OCI-LY7 (cell line): ENCODE results near the gene B4GALT6. TPM values are rescaled to one million over a fixed set of nuclear protein-coding genes. Genes with fewer than 3 reads are reported as not detected.

Source experiments
- BruUV-seq: library from RNA; stranded (reverse); fragments of 400-500 nt; replicated peaks from 2 replicates; lab custom pipeline; 2021; lab: Mats Ljungman, UMichigan
- CTCF ChIA-PET: fragments of 300-600 bp; sonication (Branson Sonifier 250); formaldehyde crosslinking; loops from one replicate; lab custom pipeline; 2022; ENCODE audit warnings: antibody characterized with exemption; ENCODE audit not compliant: unreplicated experiment; lab: Charles Lee
- POLR2A ChIA-PET: fragments of 300-600 bp; sonication (Branson Sonifier 250); formaldehyde crosslinking; loops from one replicate; lab custom pipeline; 2022; ENCODE audit warnings: antibody characterized with exemption; lab: Charles Lee
- DNase-seq: peaks from one replicate; pipeline ENCODE4 v3.0.0-alpha.2; 2015; ENCODE audit warnings: low spot score
- H2AFZ ChIP-seq: fragments of 200-600 bp; sonication (generic), shearing (Covaris generic); 2 replicates; pipeline ENCODE4 v1.6.1; 2014; ENCODE audit warnings: mild to moderate bottlenecking, antibody characterized with exemption, low read length, moderate library complexity
- H3K27ac ChIP-seq: fragments of 200-600 bp; sonication (generic); 2 replicates; pipeline ENCODE4 v1.5.1; 2014; ENCODE audit warnings: mixed run types, low read depth, mild to moderate bottlenecking, moderate library complexity, low read length, inconsistent platforms; ENCODE audit not compliant: poor library complexity, severe bottlenecking
- H3K36me3 ChIP-seq: fragments of 200-600 bp; sonication (generic); 2 replicates; pipeline ENCODE4 v1.6.1; 2014; ENCODE audit warnings: mild to moderate bottlenecking, antibody characterized with exemption, low read length, moderate library complexity, mixed read lengths; ENCODE audit not compliant: insufficient read depth
- H3K4me1 ChIP-seq: fragments of 200-600 bp; sonication (generic); 2 replicates; pipeline ENCODE4 v1.5.1; 2014; ENCODE audit warnings: mild to moderate bottlenecking, low read length; ENCODE audit not compliant: insufficient read depth, poor library complexity, severe bottlenecking
- H3K4me2 ChIP-seq: fragments of 200-600 bp; sonication (generic); 2 replicates; pipeline ENCODE4 v1.6.1; 2014; ENCODE audit warnings: mild to moderate bottlenecking, low read length
- H3K4me3 ChIP-seq: fragments of 200-600 bp; sonication (generic); 2 replicates; pipeline ENCODE4 v1.5.1; 2014; ENCODE audit warnings: mild to moderate bottlenecking, low read depth, low read length; ENCODE audit not compliant: poor library complexity, severe bottlenecking
- H3K79me2 ChIP-seq: fragments of 200-600 bp; sonication (generic); 2 replicates; pipeline ENCODE4 v1.6.1; 2016; ENCODE audit warnings: low read depth, mild to moderate bottlenecking, low read length, moderate library complexity, mixed read lengths; ENCODE audit not compliant: insufficient read depth
- H3K9me2 ChIP-seq: fragments of 200-600 bp; sonication (generic); 2 replicates; pipeline ENCODE4 v1.6.1; 2016; ENCODE audit warnings: mild to moderate bottlenecking, low read length, mixed read lengths; ENCODE audit not compliant: insufficient read depth
- H3K9me3 ChIP-seq: fragments of 200-600 bp; sonication (generic); 2 replicates; pipeline ENCODE4 v1.6.1; 2014; ENCODE audit warnings: mild to moderate bottlenecking, mixed run types, low read length, mixed read lengths
- H4K20me1 ChIP-seq: fragments of 200-600 bp; sonication (generic); 2 replicates; pipeline ENCODE4 v1.6.1; 2014; ENCODE audit warnings: mild to moderate bottlenecking, antibody characterized with exemption, low read length, moderate library complexity, mixed read lengths; ENCODE audit not compliant: insufficient read depth
- EZH2phosphoT487 ChIP-seq: fragments of 200-600 bp; sonication (generic); IDR thresholded peaks from 2 replicates; pipeline ENCODE4 v1.6.1; 2018; ENCODE audit warnings: low read depth, borderline replicate concordance, mild to moderate bottlenecking, mixed run types, antibody characterized with exemption, low read length, moderate library complexity, mixed read lengths
- intact Hi-C: fragments of 100-400 bp; cut with micrococcal nuclease; formaldehyde crosslinking; loops from one replicate; pipeline ENCODE4 v1.10.0; 2022; ENCODE audit not compliant: unreplicated experiment
- total RNA-seq, 2 experiments: library from RNA; depleted of rRNA in 1 of 2; stranded (reverse); fragments of >200 nt in 1 of 2; shearing (Covaris generic) in 1 of 2; gene quantifications; 2 replicates each; pipeline ENCODE4 v1.2.3, GENCODE V29; 2014 to 2022
- TF ChIP-seq, protein P1 (sequence below): fragments of 200-600 bp; sonication (generic); conservative IDR thresholded peaks from 2 replicates; pipeline ENCODE4 v1.5.1; 2014; ENCODE audit warnings: mild to moderate bottlenecking, antibody characterized with exemption, low read length, moderate library complexity, mixed read lengths

The B4GALT6 gene
- total RNA-seq, 2 experiments from 2014 or later = 5.5 to 22.8 TPM

DNA sequence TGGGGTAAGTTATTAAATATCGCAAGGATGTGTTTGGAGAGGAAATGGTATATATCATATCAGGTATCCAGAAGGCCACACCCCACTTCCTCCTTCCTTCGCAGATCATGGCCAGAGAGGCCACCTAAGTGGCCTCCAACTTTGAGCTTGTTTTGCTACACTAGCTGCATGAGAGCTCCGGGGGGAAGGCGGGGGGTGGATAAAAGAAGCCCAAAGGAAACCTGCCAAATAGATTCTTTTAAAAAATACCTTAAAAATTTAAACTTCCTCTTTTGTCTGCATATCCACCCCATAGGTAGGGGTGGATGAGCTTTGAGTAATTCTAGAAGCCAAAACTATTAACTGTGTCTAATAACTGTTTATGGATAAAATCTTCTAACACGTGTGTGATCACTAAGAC lies 98.4 kb downstream of the B4GALT6 start:
- Histone ChIP-seq H4K20me1 (no peaks in the 10 kb centered on the region), H3K9me3 (no peaks in the 10 kb centered on the region), H3K4me3 (no peak overlapping the region), H3K36me3 (no peaks in the 10 kb centered on the region), H3K4me1 (peaks cover 21% of the 10 kb centered on the region), H2AFZ (no peak overlapping the region), H3K27ac (no peak overlapping the region), H3K9me2 (no peaks in the 10 kb centered on the region), H3K79me2 (no peaks in the 10 kb centered on the region), H3K4me2 (no peak overlapping the region)
- ChIA-PET POLR2A (interaction anchor here (0.6 to 0.7 kb wide), 2 partner anchors 17 to 34 kb away, joined by 3 read pairs; no protein-coding TSS in a partner anchor), CTCF (no interaction called here)
- no peak for TF ChIP-seq EZH2phosphoT487
- TF ChIP-seq, protein P1, sequence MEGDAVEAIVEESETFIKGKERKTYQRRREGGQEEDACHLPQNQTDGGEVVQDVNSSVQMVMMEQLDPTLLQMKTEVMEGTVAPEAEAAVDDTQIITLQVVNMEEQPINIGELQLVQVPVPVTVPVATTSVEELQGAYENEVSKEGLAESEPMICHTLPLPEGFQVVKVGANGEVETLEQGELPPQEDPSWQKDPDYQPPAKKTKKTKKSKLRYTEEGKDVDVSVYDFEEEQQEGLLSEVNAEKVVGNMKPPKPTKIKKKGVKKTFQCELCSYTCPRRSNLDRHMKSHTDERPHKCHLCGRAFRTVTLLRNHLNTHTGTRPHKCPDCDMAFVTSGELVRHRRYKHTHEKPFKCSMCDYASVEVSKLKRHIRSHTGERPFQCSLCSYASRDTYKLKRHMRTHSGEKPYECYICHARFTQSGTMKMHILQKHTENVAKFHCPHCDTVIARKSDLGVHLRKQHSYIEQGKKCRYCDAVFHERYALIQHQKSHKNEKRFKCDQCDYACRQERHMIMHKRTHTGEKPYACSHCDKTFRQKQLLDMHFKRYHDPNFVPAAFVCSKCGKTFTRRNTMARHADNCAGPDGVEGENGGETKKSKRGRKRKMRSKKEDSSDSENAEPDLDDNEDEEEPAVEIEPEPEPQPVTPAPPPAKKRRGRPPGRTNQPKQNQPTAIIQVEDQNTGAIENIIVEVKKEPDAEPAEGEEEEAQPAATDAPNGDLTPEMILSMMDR = no peak
- DNase-seq = no peak
- intact Hi-C loops = loop anchor here (5.0 kb wide), 1 partner anchor 51 kb away; no protein-coding TSS in a partner anchor
- no TSS peak for BruUV-seq

DNA sequence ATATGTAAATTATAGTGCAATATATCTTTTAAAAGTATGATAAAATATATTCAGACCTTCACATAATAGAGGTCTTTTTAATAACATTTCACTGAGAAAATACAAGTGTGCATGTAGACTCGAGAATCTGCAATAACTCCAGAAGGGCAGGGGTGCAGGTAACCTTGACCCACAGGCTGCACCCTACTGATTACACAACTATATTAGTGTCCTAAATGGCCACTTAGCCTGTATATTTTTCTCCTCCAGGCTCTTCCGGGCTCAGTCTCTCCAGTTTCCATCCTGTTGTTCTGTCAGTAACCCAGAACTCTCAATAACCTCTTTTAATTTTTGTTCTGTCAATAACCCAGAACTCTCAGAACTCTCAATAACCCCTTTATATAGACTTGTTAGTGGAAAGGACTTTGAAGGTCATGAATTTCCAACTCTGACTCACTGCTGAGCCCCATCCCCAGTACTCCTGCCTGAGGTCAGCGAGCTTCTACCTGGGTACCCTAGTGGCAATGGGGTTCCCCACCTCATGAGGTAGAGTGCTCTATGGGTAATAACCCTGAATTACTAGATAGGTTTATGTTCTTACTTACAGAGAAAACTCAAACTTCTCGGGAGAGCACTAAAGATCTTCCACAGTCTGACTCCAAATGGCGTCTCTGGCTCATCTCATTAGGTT lies 101.1 kb downstream of the B4GALT6 start:
- Histone ChIP-seq H4K20me1 (no peaks in the 10 kb centered on the region), H3K4me2 (no peak overlapping the region), H3K27ac (no peak overlapping the region), H2AFZ (no peak overlapping the region; the same call in 1 of the 2 replicates), H3K9me3 (peaks cover 6% of the 10 kb centered on the region; the same call in 1 of the 2 replicates), H3K9me2 (no peaks in the 10 kb centered on the region), H3K4me1 (peaks cover 39% of the 10 kb centered on the region), H3K79me2 (no peaks in the 10 kb centered on the region), H3K4me3 (no peak overlapping the region), H3K36me3 (no peaks in the 10 kb centered on the region)
- TF ChIP-seq, protein P1 = no peak
- no peak for TF ChIP-seq EZH2phosphoT487
- no peak for DNase-seq
- intact Hi-C loops = no loop called here
- ChIA-PET CTCF (no interaction called here), POLR2A (no interaction called here)
- BruUV-seq = no TSS peak
